Heart right ventricle (tissue), 16 donors: Measurements from ENCODE around the gene ACVRL1. TPM values are rescaled to one million over a fixed set of nuclear protein-coding genes. Genes with fewer than 3 reads are reported as not detected.

Experiments
- ATAC-seq, 8 donors: fragments of 200-7000 bp; cut with Tn5 transposase; one replicate each; pipeline ENCODE4 v1.9.1; 2020; ENCODE audit warnings: mild to moderate bottlenecking in 8 of 8, moderate library complexity in 8 of 8, moderate number of reproducible peaks in 1 of 8
- DNase-seq, 2 donors: peaks; one replicate each; pipeline ENCODE4 v3.0.0-alpha.2; 2020
- H3K27ac ChIP-seq, 10 donors: fragments of 200-600 bp; sonication (generic) in 2 of 10; one replicate each; pipeline versions ENCODE4 v1.5.0 to v1.8.0; 2020 to 2022; ENCODE audit warnings: mild to moderate bottlenecking in 3 of 10
- H3K27me3 ChIP-seq, 7 donors: fragments of 200-600 bp; one replicate each; pipeline ENCODE4 v1.8.0; 2021 to 2022; ENCODE audit warnings: mild to moderate bottlenecking in 2 of 7
- H3K36me3 ChIP-seq, 9 donors: fragments of 200-600 bp; sonication (generic) in 1 of 9; one replicate each; pipeline versions ENCODE4 v1.5.0 to v1.8.0; 2020 to 2022; ENCODE audit warnings: mild to moderate bottlenecking in 2 of 9
- H3K4me1 ChIP-seq, 9 donors: fragments of 200-600 bp; sonication (generic) in 1 of 9; one replicate each; pipeline versions ENCODE4 v1.5.0 to v1.8.0; 2020 to 2022; ENCODE audit warnings: mild to moderate bottlenecking in 4 of 9
- H3K4me3 ChIP-seq, 10 donors: fragments of 200-600 bp; sonication (generic) in 2 of 10; one replicate each; pipeline versions ENCODE4 v1.5.0 to v1.8.0; 2020 to 2022; ENCODE audit warnings: mild to moderate bottlenecking in 7 of 10, moderate library complexity in 2 of 10
- H3K9me3 ChIP-seq, 11 donors: fragments of 200-600 bp in 10 of 11; sonication (generic) in 2 of 11; one replicate each; pipeline versions ENCODE4 v1.5.0 to v1.8.0; 2013 to 2022; ENCODE audit warnings: mild to moderate bottlenecking in 2 of 11, control low read depth in 1 of 11, moderate library complexity in 1 of 11
- CTCF ChIP-seq, 9 donors: fragments of 200-600 bp; sonication (generic) in 2 of 9; IDR thresholded peaks; one replicate each; pipeline versions ENCODE4 v1.5.0 to v1.8.0; 2021 to 2022; ENCODE audit warnings: antibody characterized with exemption in 9 of 9, mild to moderate bottlenecking in 5 of 9, moderate library complexity in 1 of 9
- WGBS, 2 donors: extraction: QIAGEN DNeasy Blood & Tissue Kit; methylation state at CpG; one replicate each; pipeline ENCODE4 v1.1.7; 2013; ENCODE audit warnings: inconsistent platforms in 1 of 2; 5-methylcytosine and 5-hydroxymethylcytosine counted together
- intact Hi-C, 10 donors: fragments of 100-400 bp; cut with DNase I; formaldehyde crosslinking; loops; one replicate each; pipeline versions ENCODE4 v1.11.1 to v1.14.2; 2022
- polyA plus RNA-seq, 2 donors: library from polyadenylated mRNA; stranded (reverse); fragments of 200-250 nt; gene quantifications; one replicate each; pipeline ENCODE4 v1.2.3, GENCODE V29; 2013
- total RNA-seq, 10 donors: library from RNA; stranded (reverse); fragmentation: NEBNext Ultra II Directional in 3 of 10; extraction: Animal tissue kit (Norgen Biotek cat#: 25700) in 3 of 10; gene quantifications; one replicate each; pipeline versions ENCODE4 v1.2.1 to v1.2.4, GENCODE V29; 2021 to 2023
- donor health status: Arrhythmogenic right ventricular cardiomyopathy.
- donor health status: ischemic (EF 13 %, LVEDD 7.1; RV severe dilation, severe dysfunction).
- donor health status: healthy with polysubstance abuse.
- donor health status: DM: no; HTN: yes; CAD: no.
- donor health status: DM: no; HTN: no; CAD: no.
- donor health status: ischemic (EF 25% LVEDD 6.9; RV normal size, moderate dysfunction).
- donor health status: ischemic (EF 25% LVEDD 5.7; RV mildly dilated, moderate dysfunction).
- donor health status: healthy.
- donor health status: DM: yes; HTN: yes; CAD: no.
- donor health status: Ischemic cardiomyopathy.
- donor health status: ischemic (EF 35%, LVEDD 5.7; RV mildly dilated, moderate dysfunction).
- donor health status: nonischemic (EF 11% LVEDD 7.7; RV severe dilation, severe dysfunction).
- donor health status: DM: yes; HTN: yes; CAD: no.
- donor health status: PGD.
- donor health status: ischemic (EF 29% LVEDD 5.4; RV normal size, mild dysfunction).
- donor health status: nonischemic (EF 23%, LVEDD 6.1; RV moderate dilation, normal function).

Gene ACVRL1
- total and polyA plus RNA-seq, 12 donors, result 16.6 to 68.0 (median 30.4) TPM

- 53 to 55% methylated on average over 17 of the region's 17 CpGs for WGBS, 2 donors
- TF ChIP-seq CTCF (IDR thresholded peaks at IDR 0.05), result no peak
- peak in 3 of 8 donors; percentile 7 to 31 (median 9) for ATAC-seq
Measured at GRCh38 chr12:51863363-51863932, 43.9 kb upstream of the ACVRL1 start.

GRCh38 chr12:51863933-51864832 lies 43.1 kb upstream of the ACVRL1 start:
- Histone ChIP-seq H3K27me3 (peaks cover 0 to 67% (median 40%) of the 10 kb centered on the region in 7 donors), H3K4me3 (peak overlapping the region in 9 of 10 donors; percentile 34 to 56 (median 49)), H3K4me1 (peaks cover 1 to 27% (median 19%) of the 10 kb centered on the region in 9 donors), H3K9me3 (no peaks in the 10 kb centered on the region), H3K27ac (no peak overlapping the region), H3K36me3 (no peaks in the 10 kb centered on the region)
- intact Hi-C loops, result loop anchor here in 1 of 10 donors (5.0 kb wide), 1 partner anchor 442 kb away; the partner anchor contains the start of gene SLC4A8
- DNase-seq, result no peak
- TF ChIP-seq CTCF (IDR thresholded peaks at IDR 0.05), result no peak
- WGBS, 2 donors, result 10 to 18% methylated on average over 53 of the region's 53 CpGs
- peak in 7 of 8 donors; percentile 22 to 64 (median 48) for ATAC-seq

More at GRCh38 chr12:51863363-51863932, 43.9 kb upstream of the ACVRL1 start:
- intact Hi-C loops, result loop anchor here in 1 of 10 donors (5.0 kb wide), 1 partner anchor 441 kb away; the partner anchor contains the start of gene SLC4A8
- Histone ChIP-seq H3K27ac (no peak overlapping the region), H3K4me3 (peak overlapping the region in 9 of 10 donors; percentile 34 to 56 (median 49)), H3K4me1 (peaks cover 0 to 20% (median 13%) of the 10 kb centered on the region in 9 donors), H3K9me3 (no peaks in the 10 kb centered on the region), H3K27me3 (peaks cover 0 to 59% (median 32%) of the 10 kb centered on the region in 7 donors), H3K36me3 (no peaks in the 10 kb centered on the region)
- DNase-seq, result no peak

- Histone ChIP-seq H3K4me1 (peaks cover 6 to 36% (median 26%) of the 10 kb centered on the region in 9 donors), H3K27ac (no peak overlapping the region), H3K9me3 (no peaks in the 10 kb centered on the region), H3K4me3 (peak overlapping the region in 4 of 10 donors; percentile 34 to 51 (median 50)), H3K27me3 (peaks cover 0 to 75% (median 47%) of the 10 kb centered on the region in 7 donors), H3K36me3 (no peaks in the 10 kb centered on the region)
- 56 to 65% methylated on average over 12 of the region's 12 CpGs for WGBS, 2 donors
- ATAC-seq, result no peak
- TF ChIP-seq CTCF (IDR thresholded peaks at IDR 0.05), result no peak
- intact Hi-C loops, result loop anchor here in 1 of 10 donors (5.0 kb wide), 1 partner anchor 443 kb away; the partner anchor contains the start of gene SLC4A8
- DNase-seq, result no peak
Measured at GRCh38 chr12:51864833-51865670, 42.3 kb upstream of the ACVRL1 start.
